IMR-90 (cell line): ENCODE data around the gene HSPG2. TPM values are rescaled to one million over a fixed set of nuclear protein-coding genes. Genes with fewer than 3 reads are reported as not detected.
A peak's percentile ranks its signal among the peaks of the same experiment; 100 is the strongest.
"Not testable (repeated sequence)": the region's sequence is repeated elsewhere in the genome, so short reads cannot be mapped to it uniquely, and the experiment has no call there.

Experiments
- ATAC-seq: fragments of 200-7000 bp; cut with Tn5 transposase; 2 replicates; pipeline ENCODE4 v1.9.1; 2020; ENCODE audit warnings: low read depth, mild to moderate bottlenecking, moderate library complexity
- BruUV-seq: library from RNA; stranded (reverse); fragments of 400-500 nt; replicated peaks from 2 replicates; lab custom pipeline; 2021; lab: Mats Ljungman, UMichigan
- CTCF ChIA-PET: fragments of 300-600 bp; formaldehyde crosslinking; extraction: SDS; loops from one replicate; lab custom pipeline; 2021; ENCODE audit warnings: antibody characterized with exemption; lab: Yijun Ruan, JAX
- POLR2A ChIA-PET: fragments of 300-600 bp; sonication (Branson Sonifier 250); formaldehyde crosslinking; loops from one replicate; lab custom pipeline; 2022; ENCODE audit warnings: antibody characterized with exemption; ENCODE audit not compliant: unreplicated experiment; lab: Charles Lee
- DNase-seq: peaks from one replicate; pipeline ENCODE4 v3.0.0; 2013
- H2AFZ ChIP-seq: replicated peaks from 2 replicates; pipeline ENCODE3; 2013; ENCODE audit warnings: low read length, mild to moderate bottlenecking; ENCODE audit not compliant: poor library complexity
- H2AK5ac ChIP-seq: 2 replicates; pipeline ENCODE4 v1.6.1; 2013; ENCODE audit warnings: low read depth, low read length, inconsistent platforms
- H2AK9ac ChIP-seq: replicated peaks from 2 replicates; pipeline ENCODE3; 2013; ENCODE audit warnings: mild to moderate bottlenecking, low read depth, low read length, moderate library complexity; ENCODE audit not compliant: poor library complexity
- H2BK120ac ChIP-seq: 2 replicates; pipeline ENCODE4 v1.6.1; 2013; ENCODE audit warnings: low read depth, low read length, inconsistent platforms
- H2BK15ac ChIP-seq: 3 replicates; pipeline ENCODE4 v1.6.1; 2013; ENCODE audit warnings: low read depth, low read length, inconsistent platforms
- H2BK20ac ChIP-seq: 2 replicates; pipeline ENCODE4 v1.6.1; 2013; ENCODE audit warnings: low read depth, mild to moderate bottlenecking, inconsistent platforms, low read length, moderate library complexity
- H2BK5ac ChIP-seq: 2 replicates; pipeline ENCODE4 v1.6.1; 2013; ENCODE audit warnings: mild to moderate bottlenecking, low read depth, low read length, inconsistent platforms; ENCODE audit not compliant: poor library complexity, severe bottlenecking
- H3K14ac ChIP-seq: replicated peaks from 2 replicates; pipeline ENCODE4 v1.6.1; 2013; ENCODE audit warnings: low read depth, low read length, inconsistent platforms
- H3K18ac ChIP-seq: 2 replicates; pipeline ENCODE4 v1.6.1; 2013; ENCODE audit warnings: low read depth, low read length, control low read depth
- H3K23ac ChIP-seq: 2 replicates; pipeline ENCODE4 v1.6.1; 2013; ENCODE audit warnings: low read depth, low read length, inconsistent platforms
- H3K27ac ChIP-seq: 2 replicates; pipeline ENCODE4 v1.5.1; 2013; ENCODE audit warnings: mild to moderate bottlenecking, control low read depth, low read length; ENCODE audit not compliant: insufficient read depth
- H3K27me3 ChIP-seq: 2 replicates; pipeline ENCODE4 v1.6.1; 2013; ENCODE audit warnings: low read length; ENCODE audit not compliant: control insufficient read depth, insufficient read depth
- H3K36me3 ChIP-seq: 2 replicates; pipeline ENCODE4 v1.6.1; 2013; ENCODE audit warnings: low read length, mixed read lengths; ENCODE audit not compliant: control insufficient read depth, insufficient read depth
- H3K4ac ChIP-seq: 2 replicates; pipeline ENCODE4 v1.6.1; 2013; ENCODE audit warnings: low read depth, low read length, inconsistent platforms
- H3K4me1 ChIP-seq: 2 replicates; pipeline ENCODE4 v1.6.1; 2013; ENCODE audit warnings: low read length, mixed read lengths; ENCODE audit not compliant: control insufficient read depth, insufficient read depth
- H3K4me2 ChIP-seq: 2 replicates; pipeline ENCODE4 v1.6.1; 2013; ENCODE audit warnings: low read depth, mild to moderate bottlenecking, control low read depth, low read length, moderate library complexity
- H3K4me3 ChIP-seq: 2 replicates; pipeline ENCODE4 v1.5.1; 2013; ENCODE audit warnings: low read depth, mild to moderate bottlenecking, control low read depth, low read length, moderate library complexity; ENCODE audit not compliant: insufficient read depth
- H3K56ac ChIP-seq: 2 replicates; pipeline ENCODE4 v1.6.1; 2013; ENCODE audit warnings: low read length, inconsistent platforms; ENCODE audit not compliant: insufficient read depth; ENCODE audit errors: extremely low read depth
- H3K79me1 ChIP-seq, 2 experiments: 2 replicates each; pipeline ENCODE4 v1.6.1; 2013; ENCODE audit warnings: low read length in 2 of 2, inconsistent platforms in 1 of 2, low read depth in 1 of 2
- H3K9ac ChIP-seq: 2 replicates; pipeline ENCODE4 v1.6.1; 2013; ENCODE audit warnings: low read depth, low read length, control low read depth
- H3K9me1 ChIP-seq: 2 replicates; pipeline ENCODE4 v1.6.1; 2013; ENCODE audit warnings: low read length, inconsistent platforms; ENCODE audit not compliant: insufficient read depth
- H3K9me3 ChIP-seq: 2 replicates; pipeline ENCODE4 v1.6.1; 2013; ENCODE audit warnings: low read length; ENCODE audit not compliant: control insufficient read depth, insufficient read depth
- H4K20me1 ChIP-seq: 2 replicates; pipeline ENCODE4 v1.6.1; 2013; ENCODE audit warnings: low read length, inconsistent platforms; ENCODE audit not compliant: insufficient read depth
- H4K5ac ChIP-seq: 2 replicates; pipeline ENCODE4 v1.6.1; 2013; ENCODE audit warnings: mild to moderate bottlenecking, low read depth, low read length, control low read depth
- H4K8ac ChIP-seq, 2 experiments: 2 replicates each; pipeline ENCODE4 v1.6.1; 2013; ENCODE audit warnings: low read depth in 2 of 2, low read length in 2 of 2, control low read depth in 1 of 2, inconsistent platforms in 1 of 2
- H4K91ac ChIP-seq: 2 replicates; pipeline ENCODE4 v1.6.1; 2013; ENCODE audit warnings: low read depth, low read length, inconsistent platforms; ENCODE audit not compliant: insufficient read depth
- WGBS, 2 experiments: methylation state at CpG; one replicate each; pipeline versions ENCODE4 v1.1.5 to v1.1.7; 2013; ENCODE audit warnings: missing lambda C conversion rate in 2 of 2; ENCODE audit not compliant: insufficient read length in 1 of 2; ENCODE audit errors: extremely low coverage in 2 of 2; 5-methylcytosine and 5-hydroxymethylcytosine counted together
- dilution Hi-C: fragments of 300-500 bp; cut with HindIII; formaldehyde crosslinking; loops from one replicate; pipeline ENCODE4 v1.14.3; 2018; ENCODE audit warnings: low sequenced_read_pairs; ENCODE audit not compliant: unreplicated experiment
- in situ Hi-C: fragments of 300-500 bp; cut with MboI; formaldehyde crosslinking; loops from 3 replicates; pipeline ENCODE4 v1.14.3; 2019; ENCODE audit warnings: low sequenced_read_pairs, inconsistent platforms, mixed read lengths
- intact Hi-C: fragments of 100-400 bp; cut with micrococcal nuclease; formaldehyde crosslinking; loops from 2 replicates; pipeline ENCODE4 v1.10.0; 2022
- polyA plus RNA-seq, 3 experiments: library from polyadenylated mRNA; depleted of rRNA; stranded (reverse); fragments of >200 nt; gene quantifications; 2 replicates each; pipeline ENCODE4 v1.2.3, GENCODE V29; 2012; ENCODE audit warnings: low replicate concordance in 1 of 3
- total RNA-seq: library from RNA; depleted of rRNA; stranded (reverse); fragments of >200 nt; gene quantifications from 2 replicates; pipeline ENCODE4 v1.2.3, GENCODE V29; 2012

The HSPG2 gene
- total and polyA plus RNA-seq, 2 of the 4 experiments (the other 2 are of a cell fraction) = 15.8 to 94.0 TPM

- H2BK15ac ChIP-seq, H3K36me3 ChIP-seq, H2AFZ ChIP-seq, H3K23ac ChIP-seq, ATAC-seq, H2AK5ac ChIP-seq, H3K9ac ChIP-seq, H2AK9ac ChIP-seq, H3K4me3 ChIP-seq, H3K4me2 ChIP-seq, H4K91ac ChIP-seq, H2BK120ac ChIP-seq, DNase-seq, H3K18ac ChIP-seq, dilution Hi-C loops, H3K56ac ChIP-seq, H3K79me1 ChIP-seq, H4K8ac ChIP-seq, H3K4ac ChIP-seq, POLR2A ChIA-PET, H2BK20ac ChIP-seq, H3K27ac ChIP-seq, H2BK5ac ChIP-seq, H3K9me1 ChIP-seq, H3K27me3 ChIP-seq, H3K4me1 ChIP-seq, H4K5ac ChIP-seq, CTCF ChIA-PET, H4K20me1 ChIP-seq, H3K9me3 ChIP-seq, BruUV-seq, H3K14ac ChIP-seq: not testable (repeated sequence)
- intact Hi-C loops = loop anchor here (10.0 kb wide), 1 partner anchor 264 kb away; no protein-coding TSS in a partner anchor
- WGBS, 2 experiments = 100% methylated on average over 2 of the region's 5 CpGs; no CpG with 5 or more reads in 1 of the 2 experiments
- in situ Hi-C loops = loop anchor here (25.0 kb wide), 1 partner anchor 257 kb away; no protein-coding TSS in a partner anchor
Observed at GRCh38 chr1:21969066-21969465, 32.0 kb upstream of the HSPG2 start.

GRCh38 chr1:21967216-21967615, 30.1 kb upstream of the HSPG2 start:
- POLR2A ChIA-PET, H3K36me3 ChIP-seq, ATAC-seq, H3K4me1 ChIP-seq, H3K4me3 ChIP-seq, H4K91ac ChIP-seq, H2BK15ac ChIP-seq, H3K4me2 ChIP-seq, H3K56ac ChIP-seq, H4K8ac ChIP-seq, H3K18ac ChIP-seq, H2AFZ ChIP-seq, H2BK5ac ChIP-seq, H2BK20ac ChIP-seq, H4K5ac ChIP-seq, H4K20me1 ChIP-seq, dilution Hi-C loops, H3K79me1 ChIP-seq, CTCF ChIA-PET, H3K27ac ChIP-seq, H3K27me3 ChIP-seq, DNase-seq, H3K14ac ChIP-seq, H3K4ac ChIP-seq, H3K9me3 ChIP-seq, H3K23ac ChIP-seq, H2AK5ac ChIP-seq, H3K9me1 ChIP-seq, H2AK9ac ChIP-seq, H3K9ac ChIP-seq, BruUV-seq: not testable (repeated sequence)
- no CpG with 5 or more reads among the region's 6 CpGs for WGBS, 2 experiments
- intact Hi-C loops (loop anchor here (10.0 kb wide), 1 partner anchor 262 kb away; no protein-coding TSS in a partner anchor), in situ Hi-C loops (loop anchor here (25.0 kb wide), 1 partner anchor 255 kb away; no protein-coding TSS in a partner anchor)
- H2BK120ac ChIP-seq = 0 out of 2 replicates have a peak overlapping the region, but pooled peaks have one; percentile 23
